ENCODE results near the gene SOD2. TPM values are rescaled to one million over a fixed set of nuclear protein-coding genes. Genes with fewer than 3 reads are reported as not detected.

Gene SOD2
- total and polyA plus RNA-seq, 7 donors: 573 to 11,097 (median 5,251) TPM

GRCh38 chr6:159689001-159689400 lies 4.0 kb downstream of the SOD2 start:
- 62 to 79% (median 77%) methylated on average over 6 of the region's 6 CpGs for WGBS, 3 donors
- peak overlapping the region; percentile 99 for H3K4me3 ChIP-seq
- H3K27ac ChIP-seq: peak overlapping the region; percentile 97
- no peaks in the 10 kb centered on the region for H3K9me3 ChIP-seq
- peaks cover 7 to 87% of the 10 kb centered on the region in 2 donors for H3K36me3 ChIP-seq (ENCODE audit: insufficient read depth in 1 of 2, low read depth in 1 of 2)
- DNase-seq (no peak), ATAC-seq (no peak)
- no peaks in the 10 kb centered on the region for H3K27me3 ChIP-seq (ENCODE audit: insufficient read depth in 3 of 3, low read length in 2 of 3)
- H3K4me1 ChIP-seq: peaks cover 53% of the 10 kb centered on the region
- no peak for TF ChIP-seq CTCF (IDR thresholded peaks at IDR 0.05)
- intact Hi-C loops (cut with DNase I): loop anchor here in 1 of 2 donors (5.0 kb wide), 1 partner anchor 63 kb away; no protein-coding TSS in a partner anchor

- Histone ChIP-seq H3K36me3 (ENCODE audit: insufficient read depth in 1 of 2, low read depth in 1 of 2) (peaks cover 7 to 93% of the 10 kb centered on the region in 2 donors), H3K27ac (peak overlapping the region; percentile 97)
These were observed 4.7 kb downstream of the SOD2 start for GRCh38 chr6:159688266-159688905.

GRCh38 chr6:159687341-159687740 lies 5.7 kb downstream of the SOD2 start:
- Histone ChIP-seq H3K4me1 (peaks cover 67% of the 10 kb centered on the region), H3K27ac (no peak overlapping the region), H3K27me3 (ENCODE audit: insufficient read depth in 3 of 3, low read length in 2 of 3) (no peaks in the 10 kb centered on the region), H3K9me3 (no peaks in the 10 kb centered on the region), H3K4me3 (peak overlapping the region; percentile 99), H3K36me3 (ENCODE audit: insufficient read depth in 1 of 2, low read depth in 1 of 2) (peaks cover 8 to 100% of the 10 kb centered on the region in 2 donors)
- 88 to 90% (median 89%) methylated on average over 9 of the region's 9 CpGs for WGBS, 3 donors
- intact Hi-C loops (cut with DNase I): loop anchor here in 1 of 2 donors (5.0 kb wide), 1 partner anchor 65 kb away; no protein-coding TSS in a partner anchor
- ATAC-seq: no peak
- no peak for DNase-seq
- TF ChIP-seq CTCF (IDR thresholded peaks at IDR 0.05): no peak

More at GRCh38 chr6:159688266-159688905, 4.7 kb downstream of the SOD2 start:
- no peak for TF ChIP-seq CTCF (IDR thresholded peaks at IDR 0.05)
- WGBS, 3 donors: 62 to 73% (median 66%) methylated on average over 5 of the region's 5 CpGs
- DNase-seq: no peak
- peak overlapping the region; percentile 99 for H3K4me3 ChIP-seq
- no peak for ATAC-seq
- H3K27me3 ChIP-seq (ENCODE audit: insufficient read depth in 3 of 3, low read length in 2 of 3): no peaks in the 10 kb centered on the region
- peaks cover 57% of the 10 kb centered on the region for H3K4me1 ChIP-seq
- intact Hi-C loops (cut with DNase I): loop anchor here in 1 of 2 donors (5.0 kb wide), 1 partner anchor 64 kb away; no protein-coding TSS in a partner anchor
- no peaks in the 10 kb centered on the region for H3K9me3 ChIP-seq

- Histone ChIP-seq H3K27ac (no peak overlapping the region), H3K4me3 (peak overlapping the region; percentile 99), H3K9me3 (no peaks in the 10 kb centered on the region), H3K36me3 (ENCODE audit: insufficient read depth in 1 of 2, low read depth in 1 of 2) (peaks cover 12 to 100% of the 10 kb centered on the region in 2 donors), H3K27me3 (ENCODE audit: insufficient read depth in 3 of 3, low read length in 2 of 3) (no peaks in the 10 kb centered on the region), H3K4me1 (peaks cover 66% of the 10 kb centered on the region)
- DNase-seq (no peak), ATAC-seq (no peak)
- intact Hi-C loops (cut with DNase I): loop anchor here in 1 of 2 donors (5.0 kb wide), 1 partner anchor 66 kb away; no protein-coding TSS in a partner anchor
- WGBS, 3 donors: 69 to 86% (median 82%) methylated on average over 3 of the region's 3 CpGs
- no peak for TF ChIP-seq CTCF (IDR thresholded peaks at IDR 0.05)
These were observed 6.3 kb downstream of the SOD2 start for GRCh38 chr6:159686703-159687102.
